H9 (cell line): ENCODE data around the gene VAV2. TPM values are rescaled to one million over a fixed set of nuclear protein-coding genes. Genes with fewer than 3 reads are reported as not detected.

ENCODE experiments used
- DNase-seq: peaks from one replicate; pipeline ENCODE4 v3.0.0-alpha.2; 2017
- H2AFZ ChIP-seq: one replicate; pipeline ENCODE4 v1.6.1; 2013; ENCODE audit warnings: mild to moderate bottlenecking, low read length, control low read depth, moderate library complexity
- H2AK5ac ChIP-seq: 2 replicates; pipeline ENCODE4 v1.6.1; 2013; ENCODE audit warnings: low read length, control low read depth, mixed read lengths; ENCODE audit not compliant: insufficient read length
- H2BK120ac ChIP-seq: one replicate; pipeline ENCODE4 v1.6.1; 2013; ENCODE audit warnings: low read depth, mild to moderate bottlenecking, low read length, control low read depth, inconsistent platforms; ENCODE audit not compliant: poor library complexity, severe bottlenecking
- H2BK12ac ChIP-seq: 2 replicates; pipeline ENCODE4 v1.6.1; 2013; ENCODE audit warnings: low read length, control low read depth, mixed read lengths, low read depth; ENCODE audit not compliant: insufficient read length
- H2BK15ac ChIP-seq: 2 replicates; pipeline ENCODE4 v1.6.1; 2013; ENCODE audit warnings: low read depth, low read length, control low read depth
- H2BK20ac ChIP-seq: one replicate; pipeline ENCODE4 v1.6.1; 2013; ENCODE audit warnings: low read depth, mild to moderate bottlenecking, low read length, control low read depth, inconsistent platforms; ENCODE audit not compliant: poor library complexity, severe bottlenecking
- H2BK5ac ChIP-seq: 2 replicates; pipeline ENCODE4 v1.6.1; 2013; ENCODE audit warnings: low read length, control low read depth, mixed read lengths; ENCODE audit not compliant: insufficient read length
- H3K14ac ChIP-seq: 2 replicates; pipeline ENCODE4 v1.6.1; 2013; ENCODE audit warnings: low read length, control low read depth; ENCODE audit not compliant: insufficient read depth
- H3K18ac ChIP-seq: 2 replicates; pipeline ENCODE4 v1.6.1; 2013; ENCODE audit warnings: low read depth, mild to moderate bottlenecking, mixed read lengths, low read length, control low read depth; ENCODE audit not compliant: insufficient read length
- H3K23ac ChIP-seq: 2 replicates; pipeline ENCODE4 v1.6.1; 2013; ENCODE audit warnings: low read length, control low read depth, mixed read lengths, low read depth; ENCODE audit not compliant: insufficient read length
- H3K23me2 ChIP-seq: 2 replicates; pipeline ENCODE4 v1.6.1; 2013; ENCODE audit warnings: low read depth, mild to moderate bottlenecking, mixed read lengths, low read length, control low read depth; ENCODE audit not compliant: insufficient read length, poor library complexity, severe bottlenecking
- H3K27ac ChIP-seq: 2 replicates; pipeline ENCODE4 v1.5.1; 2013; ENCODE audit warnings: low read length, control low read depth, mixed read lengths, low read depth; ENCODE audit not compliant: insufficient read length
- H3K27me3 ChIP-seq: 2 replicates; pipeline ENCODE4 v1.6.1; 2013; ENCODE audit warnings: low read length, control low read depth, inconsistent platforms; ENCODE audit not compliant: insufficient read depth
- H3K4ac ChIP-seq: 2 replicates; pipeline ENCODE4 v1.6.1; 2013; ENCODE audit warnings: low read depth, mild to moderate bottlenecking, control low read depth, inconsistent platforms, low read length, moderate library complexity
- H3K4me1 ChIP-seq: 2 replicates; pipeline ENCODE4 v1.6.1; 2013; ENCODE audit warnings: low read length, control low read depth, inconsistent platforms; ENCODE audit not compliant: insufficient read depth
- H3K4me2 ChIP-seq: 2 replicates; pipeline ENCODE4 v1.6.1; 2013; ENCODE audit warnings: low read length, control low read depth, mixed read lengths; ENCODE audit not compliant: insufficient read length, insufficient read depth
- H3K56ac ChIP-seq: 2 replicates; pipeline ENCODE4 v1.6.1; 2013; ENCODE audit warnings: low read depth, mild to moderate bottlenecking, mixed read lengths, low read length, control low read depth; ENCODE audit not compliant: insufficient read length
- H3K79me1 ChIP-seq: 2 replicates; pipeline ENCODE4 v1.6.1; 2013; ENCODE audit warnings: low read depth, mild to moderate bottlenecking, moderate library complexity, low read length, control low read depth, inconsistent platforms; ENCODE audit not compliant: insufficient read depth, poor library complexity, severe bottlenecking
- H3K79me2 ChIP-seq: 2 replicates; pipeline ENCODE4 v1.6.1; 2013; ENCODE audit warnings: low read length, control low read depth, inconsistent platforms; ENCODE audit not compliant: insufficient read depth
- H3K9ac ChIP-seq: 2 replicates; pipeline ENCODE4 v1.6.1; 2013; ENCODE audit warnings: low read length, control low read depth, mixed read lengths; ENCODE audit not compliant: insufficient read length; ENCODE audit errors: extremely low read depth
- H3K9me3 ChIP-seq: one replicate; pipeline ENCODE4 v1.6.1; 2013; ENCODE audit warnings: low read depth, low read length, inconsistent platforms; ENCODE audit not compliant: control insufficient read depth
- H3T11ph ChIP-seq: one replicate; pipeline ENCODE4 v1.6.1; 2013; ENCODE audit warnings: mild to moderate bottlenecking, low read length, control low read depth, inconsistent platforms
- H4K20me1 ChIP-seq: one replicate; pipeline ENCODE4 v1.6.1; 2013; ENCODE audit not compliant: control insufficient read depth, insufficient read length, insufficient read depth
- H4K5ac ChIP-seq: 2 replicates; pipeline ENCODE4 v1.6.1; 2013; ENCODE audit warnings: low read depth, mild to moderate bottlenecking, mixed read lengths, low read length, control low read depth; ENCODE audit not compliant: insufficient read length
- H4K8ac ChIP-seq: replicated peaks from 2 replicates; pipeline ENCODE4 v1.6.1; 2013; ENCODE audit warnings: low read length, control low read depth, mixed read lengths, low read depth; ENCODE audit not compliant: insufficient read length
- H4K91ac ChIP-seq: 2 replicates; pipeline ENCODE4 v1.6.1; 2013; ENCODE audit warnings: low read depth, mild to moderate bottlenecking, moderate library complexity, mixed read lengths, low read length, control low read depth; ENCODE audit not compliant: insufficient read length
- H3K27ac Mint-ChIP-seq, 3 experiments: 2 replicates in 2 of 3; 3 replicates in 1 of 3; pipeline ENCODE4 v1.8.0; 2020 to 2021; ENCODE audit warnings: mixed read lengths in 3 of 3, mild to moderate bottlenecking in 1 of 3, moderate library complexity in 1 of 3
- H3K27me3 Mint-ChIP-seq: 2 replicates; pipeline ENCODE4 v1.8.0; 2021; ENCODE audit warnings: low read depth, mild to moderate bottlenecking, moderate library complexity, mixed read lengths
- H3K36me3 Mint-ChIP-seq, 3 experiments: 2 replicates in 2 of 3; 3 replicates in 1 of 3; pipeline ENCODE4 v1.8.0; 2020 to 2021; ENCODE audit warnings: low read depth in 3 of 3, mixed read lengths in 3 of 3; ENCODE audit not compliant: insufficient read depth in 1 of 3
- H3K4me1 Mint-ChIP-seq, 2 experiments: 2 replicates each; pipeline ENCODE4 v1.8.0; 2020; ENCODE audit warnings: mixed read lengths in 2 of 2
- H3K4me3 Mint-ChIP-seq, 2 experiments: 2 replicates in 1 of 2; 3 replicates in 1 of 2; pipeline ENCODE4 v1.8.0; 2020 to 2021; ENCODE audit warnings: mild to moderate bottlenecking in 2 of 2, mixed read lengths in 2 of 2, moderate library complexity in 1 of 2
- H3K9me3 Mint-ChIP-seq, 2 experiments: 2 replicates in 1 of 2; 3 replicates in 1 of 2; pipeline ENCODE4 v1.8.0; 2020; ENCODE audit warnings: mild to moderate bottlenecking in 2 of 2, mixed read lengths in 2 of 2, moderate library complexity in 1 of 2
- CTCF ChIP-seq: fragments of 200-600 bp; sonication (generic); conservative IDR thresholded peaks from 3 replicates; pipeline ENCODE4 v1.8.0; 2021; ENCODE audit warnings: antibody characterized with exemption, mild to moderate bottlenecking
- WGBS: extraction: QIAGEN DNeasy Blood & Tissue Kit; methylation state at CpG from one replicate; pipeline ENCODE4 v1.1.7; 2013; ENCODE audit warnings: missing lambda C conversion rate, low lambda C conversion rate, mixed read lengths; ENCODE audit not compliant: insufficient read length; ENCODE audit errors: extremely low coverage; 5-methylcytosine and 5-hydroxymethylcytosine counted together
- total RNA-seq: library from RNA; stranded (reverse); gene quantifications from 2 replicates; pipeline ENCODE4 v1.2.1, GENCODE V29; 2021

Gene VAV2
- total RNA-seq, 1 experiment from 2014 or later: 58.7 TPM

GRCh38 chr9:133713150-133713959 is 278.8 kb downstream of the VAV2 start:
- Histone ChIP-seq H2BK120ac (no peak overlapping the region), H3K4ac (no peak overlapping the region), H2BK5ac (no peak overlapping the region), H4K8ac (no peak overlapping the region), H3K18ac (no peak overlapping the region), H4K5ac (no peak overlapping the region), H2BK20ac (no peak overlapping the region), H2AFZ (no peak overlapping the region), H3K56ac (no peak overlapping the region), H3K9me3 (no peaks in the 10 kb centered on the region), H3K23me2 (peaks cover 2% of the 10 kb centered on the region), H3K4me1 (no peaks in the 10 kb centered on the region), H3K79me2 (no peaks in the 10 kb centered on the region), H3K79me1 (no peaks in the 10 kb centered on the region), H3K27me3 (no peaks in the 10 kb centered on the region), H2BK15ac (no peak overlapping the region), H3K9ac (no peak overlapping the region), H2AK5ac (no peak overlapping the region), H4K91ac (no peak overlapping the region), H3K23ac (no peak overlapping the region), H4K20me1 (no peaks in the 10 kb centered on the region), H3K4me2 (no peak overlapping the region), H3K14ac (peak overlapping the region; percentile 39), H2BK12ac (no peak overlapping the region), H3T11ph (no peak overlapping the region), H3K27ac (no peak overlapping the region)
- peak; percentile 34 for DNase-seq
- Mint-ChIP-seq H3K9me3 (no peaks in the 10 kb centered on the region), H3K4me1 (peaks cover 12 to 22% of the 10 kb centered on the region in 2 experiments), H3K27ac (peak overlapping the region in 2 of 3 experiments; percentile 35 to 57; a peak in 2 of 7 replicates), H3K4me3 (no peak overlapping the region; a peak in 1 of 5 replicates), H3K27me3 (no peaks in the 10 kb centered on the region; the same call in 1 of the 2 replicates), H3K36me3 (no peaks in the 10 kb centered on the region)
- WGBS: no CpG with 5 or more reads among the region's 25 CpGs
- TF ChIP-seq CTCF: no peak
